Measurements from ENCODE around the gene SMPDL3A. TPM values are rescaled to one million over a fixed set of nuclear protein-coding genes. Genes with fewer than 3 reads are reported as not detected.

The SMPDL3A gene
- total RNA-seq, 1 experiment from 2014 or later, result 1.8 TPM

DNA sequence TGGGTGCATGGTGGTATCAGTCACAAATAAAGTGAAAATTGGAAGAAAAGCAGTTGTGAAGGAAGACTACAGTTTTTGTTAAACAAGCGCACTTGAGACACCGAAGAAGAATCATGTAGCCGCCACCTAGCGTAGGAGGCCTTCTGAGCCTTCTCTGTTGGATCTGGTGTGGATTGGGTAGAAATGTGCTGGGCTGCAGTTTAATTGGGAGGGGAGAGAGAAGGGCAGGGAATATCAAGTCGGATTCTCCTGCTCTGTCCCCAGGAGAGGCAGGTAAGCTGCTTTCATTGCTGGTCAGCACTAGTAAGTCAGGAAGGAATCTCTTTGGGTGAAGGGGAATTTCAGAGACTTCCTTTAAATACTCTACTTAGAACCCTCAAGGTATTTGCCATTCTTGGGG lies 10.8 kb upstream of the SMPDL3A start:
- intact Hi-C loops (cut with micrococcal nuclease; ENCODE audit: unreplicated experiment) (no loop called here), in situ Hi-C loops (cut with HindIII; ENCODE audit: low pct_unique_long_range_greater_than_20kb, low sequenced_read_pairs) (no loop called here)
- BruUV-seq (replicated peaks), result no TSS peak
- CTCF ChIA-PET, result no interaction called here
- no peaks in the 10 kb centered on the region for H3K9me3 ChIP-seq (ENCODE audit: control insufficient read depth, insufficient read depth, low read depth, low read length)
- no peak overlapping the region for H3K27ac ChIP-seq (ENCODE audit: low read length)
- POLR2A ChIA-PET, result no interaction called here
- peaks cover 12% of the 10 kb centered on the region; the same call in 1 of the 2 replicates for H3K27me3 ChIP-seq (ENCODE audit: control insufficient read depth, insufficient read depth, low read length)
- no peaks in the 10 kb centered on the region for H3K4me1 ChIP-seq (ENCODE audit: control insufficient read depth, insufficient read depth, low read length)
- no peak for DNase-seq (ENCODE audit: low read depth, low spot score)
- no peak overlapping the region for H3K4me3 ChIP-seq (ENCODE audit: low read depth in 2 of 2, low read length in 2 of 2)
- no peak for ATAC-seq
- H3K36me3 ChIP-seq (ENCODE audit: control insufficient read depth, insufficient read depth, low read length), result no peaks in the 10 kb centered on the region
- TF ChIP-seq, protein P1, sequence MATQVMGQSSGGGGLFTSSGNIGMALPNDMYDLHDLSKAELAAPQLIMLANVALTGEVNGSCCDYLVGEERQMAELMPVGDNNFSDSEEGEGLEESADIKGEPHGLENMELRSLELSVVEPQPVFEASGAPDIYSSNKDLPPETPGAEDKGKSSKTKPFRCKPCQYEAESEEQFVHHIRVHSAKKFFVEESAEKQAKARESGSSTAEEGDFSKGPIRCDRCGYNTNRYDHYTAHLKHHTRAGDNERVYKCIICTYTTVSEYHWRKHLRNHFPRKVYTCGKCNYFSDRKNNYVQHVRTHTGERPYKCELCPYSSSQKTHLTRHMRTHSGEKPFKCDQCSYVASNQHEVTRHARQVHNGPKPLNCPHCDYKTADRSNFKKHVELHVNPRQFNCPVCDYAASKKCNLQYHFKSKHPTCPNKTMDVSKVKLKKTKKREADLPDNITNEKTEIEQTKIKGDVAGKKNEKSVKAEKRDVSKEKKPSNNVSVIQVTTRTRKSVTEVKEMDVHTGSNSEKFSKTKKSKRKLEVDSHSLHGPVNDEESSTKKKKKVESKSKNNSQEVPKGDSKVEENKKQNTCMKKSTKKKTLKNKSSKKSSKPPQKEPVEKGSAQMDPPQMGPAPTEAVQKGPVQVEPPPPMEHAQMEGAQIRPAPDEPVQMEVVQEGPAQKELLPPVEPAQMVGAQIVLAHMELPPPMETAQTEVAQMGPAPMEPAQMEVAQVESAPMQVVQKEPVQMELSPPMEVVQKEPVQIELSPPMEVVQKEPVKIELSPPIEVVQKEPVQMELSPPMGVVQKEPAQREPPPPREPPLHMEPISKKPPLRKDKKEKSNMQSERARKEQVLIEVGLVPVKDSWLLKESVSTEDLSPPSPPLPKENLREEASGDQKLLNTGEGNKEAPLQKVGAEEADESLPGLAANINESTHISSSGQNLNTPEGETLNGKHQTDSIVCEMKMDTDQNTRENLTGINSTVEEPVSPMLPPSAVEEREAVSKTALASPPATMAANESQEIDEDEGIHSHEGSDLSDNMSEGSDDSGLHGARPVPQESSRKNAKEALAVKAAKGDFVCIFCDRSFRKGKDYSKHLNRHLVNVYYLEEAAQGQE (IDR thresholded peaks at IDR 0.05; ENCODE audit: insufficient read depth in 1 of 2, low read depth in 2 of 2, low read length in 1 of 2), result no peak
- TF ChIP-seq POLR2AphosphoS5 (IDR thresholded peaks at IDR 0.05; ENCODE audit: low read depth, low read length) (no peak), SIN3A (IDR thresholded peaks at IDR 0.05; ENCODE audit: borderline replicate concordance, insufficient read depth, low read depth, low read length) (no peak), TCF7L2 (IDR thresholded peaks at IDR 0.05; ENCODE audit: low read depth, low read length) (no peak)
- TF ChIP-seq, protein P2, sequence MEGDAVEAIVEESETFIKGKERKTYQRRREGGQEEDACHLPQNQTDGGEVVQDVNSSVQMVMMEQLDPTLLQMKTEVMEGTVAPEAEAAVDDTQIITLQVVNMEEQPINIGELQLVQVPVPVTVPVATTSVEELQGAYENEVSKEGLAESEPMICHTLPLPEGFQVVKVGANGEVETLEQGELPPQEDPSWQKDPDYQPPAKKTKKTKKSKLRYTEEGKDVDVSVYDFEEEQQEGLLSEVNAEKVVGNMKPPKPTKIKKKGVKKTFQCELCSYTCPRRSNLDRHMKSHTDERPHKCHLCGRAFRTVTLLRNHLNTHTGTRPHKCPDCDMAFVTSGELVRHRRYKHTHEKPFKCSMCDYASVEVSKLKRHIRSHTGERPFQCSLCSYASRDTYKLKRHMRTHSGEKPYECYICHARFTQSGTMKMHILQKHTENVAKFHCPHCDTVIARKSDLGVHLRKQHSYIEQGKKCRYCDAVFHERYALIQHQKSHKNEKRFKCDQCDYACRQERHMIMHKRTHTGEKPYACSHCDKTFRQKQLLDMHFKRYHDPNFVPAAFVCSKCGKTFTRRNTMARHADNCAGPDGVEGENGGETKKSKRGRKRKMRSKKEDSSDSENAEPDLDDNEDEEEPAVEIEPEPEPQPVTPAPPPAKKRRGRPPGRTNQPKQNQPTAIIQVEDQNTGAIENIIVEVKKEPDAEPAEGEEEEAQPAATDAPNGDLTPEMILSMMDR (IDR thresholded peaks at IDR 0.05), result no peak

DNA sequence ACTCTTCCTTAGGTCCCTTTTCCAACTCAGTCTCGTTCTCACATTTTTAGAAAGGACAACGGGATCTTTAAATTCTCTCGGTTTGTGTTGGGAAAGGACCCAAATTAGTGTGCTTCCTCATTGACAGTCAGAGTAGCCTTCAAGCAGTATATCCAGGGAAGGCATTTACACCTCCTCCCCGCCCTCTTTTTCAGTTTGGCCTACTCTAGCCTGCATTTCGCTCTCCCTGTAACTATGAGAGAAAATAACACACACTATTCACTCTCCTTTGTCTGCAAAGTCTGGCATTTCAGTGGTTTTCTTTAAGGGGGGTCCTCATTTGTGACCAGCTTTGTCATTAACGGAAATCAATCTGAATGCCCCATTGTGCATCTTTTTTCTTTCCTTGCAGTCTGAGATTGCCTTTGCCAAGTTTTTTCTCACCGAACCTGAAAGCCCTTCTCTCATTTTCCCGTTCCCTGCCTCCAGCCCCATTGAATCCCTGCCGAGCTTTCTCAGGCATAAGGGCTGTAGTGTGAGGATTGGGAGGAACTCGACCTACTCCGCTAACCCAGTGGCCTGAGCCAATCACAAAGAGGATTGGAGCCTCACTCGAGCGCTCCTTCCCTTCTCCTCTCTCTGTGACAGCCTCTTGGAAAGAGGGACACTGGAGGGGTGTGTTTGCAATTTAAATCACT lies 9.9 kb upstream of the SMPDL3A start:
- intact Hi-C loops (cut with micrococcal nuclease; ENCODE audit: unreplicated experiment) (no loop called here), in situ Hi-C loops (cut with HindIII; ENCODE audit: low pct_unique_long_range_greater_than_20kb, low sequenced_read_pairs) (no loop called here)
- no peaks in the 10 kb centered on the region for H3K4me1 ChIP-seq (ENCODE audit: control insufficient read depth, insufficient read depth, low read length)
- H3K4me3 ChIP-seq (ENCODE audit: low read depth in 2 of 2, low read length in 2 of 2), result no peak overlapping the region
- no TSS peak for BruUV-seq (replicated peaks)
- DNase-seq (ENCODE audit: low read depth, low spot score) (no peak), ATAC-seq (no peak)
- H3K27ac ChIP-seq (ENCODE audit: low read length), result no peak overlapping the region
- TF ChIP-seq SIN3A (IDR thresholded peaks at IDR 0.05; ENCODE audit: borderline replicate concordance, insufficient read depth, low read depth, low read length) (no peak), POLR2AphosphoS5 (IDR thresholded peaks at IDR 0.05; ENCODE audit: low read depth, low read length) (no peak), TCF7L2 (IDR thresholded peaks at IDR 0.05; ENCODE audit: low read depth, low read length) (no peak)
- TF ChIP-seq, protein P2 (IDR thresholded peaks at IDR 0.05), result no peak
- TF ChIP-seq, protein P1 (IDR thresholded peaks at IDR 0.05; ENCODE audit: insufficient read depth in 1 of 2, low read depth in 2 of 2, low read length in 1 of 2), result no peak
- CTCF ChIA-PET, result no interaction called here
- POLR2A ChIA-PET, result no interaction called here
- no peaks in the 10 kb centered on the region for H3K9me3 ChIP-seq (ENCODE audit: control insufficient read depth, insufficient read depth, low read depth, low read length)
- H3K27me3 ChIP-seq (ENCODE audit: control insufficient read depth, insufficient read depth, low read length), result peaks cover 15% of the 10 kb centered on the region; the same call in 1 of the 2 replicates
- no peaks in the 10 kb centered on the region for H3K36me3 ChIP-seq (ENCODE audit: control insufficient read depth, insufficient read depth, low read length)

All from Panc1 (cell line).